Activated T-cell treated with anti-CD3 and anti-CD28 coated beads, Interleukin-2, amount 50 U/mL, for 24 hours (primary cell): ENCODE results near the gene CTBP2.

ENCODE experiments used
- DNase-seq: peaks from one replicate; pipeline ENCODE4 v3.0.0-alpha.2; 2020
- H3K27ac Mint-ChIP-seq: 2 replicates; pipeline ENCODE4 v1.8.0; 2020; ENCODE audit warnings: mild to moderate bottlenecking, mixed read lengths
- H3K27me3 Mint-ChIP-seq: 2 replicates; pipeline ENCODE4 v1.8.0; 2020; ENCODE audit warnings: mixed read lengths
- H3K36me3 Mint-ChIP-seq: 2 replicates; pipeline ENCODE4 v1.8.0; 2020; ENCODE audit warnings: low read depth, mixed read lengths
- H3K4me1 Mint-ChIP-seq: 2 replicates; pipeline ENCODE4 v1.8.0; 2020; ENCODE audit warnings: low read depth, mixed read lengths
- H3K4me3 Mint-ChIP-seq: 2 replicates; pipeline ENCODE4 v1.8.0; 2020; ENCODE audit warnings: mild to moderate bottlenecking, moderate library complexity, mixed read lengths
- H3K9me3 Mint-ChIP-seq: 2 replicates; pipeline ENCODE4 v1.8.0; 2020; ENCODE audit warnings: mixed read lengths

Gene CTBP2

DNA sequence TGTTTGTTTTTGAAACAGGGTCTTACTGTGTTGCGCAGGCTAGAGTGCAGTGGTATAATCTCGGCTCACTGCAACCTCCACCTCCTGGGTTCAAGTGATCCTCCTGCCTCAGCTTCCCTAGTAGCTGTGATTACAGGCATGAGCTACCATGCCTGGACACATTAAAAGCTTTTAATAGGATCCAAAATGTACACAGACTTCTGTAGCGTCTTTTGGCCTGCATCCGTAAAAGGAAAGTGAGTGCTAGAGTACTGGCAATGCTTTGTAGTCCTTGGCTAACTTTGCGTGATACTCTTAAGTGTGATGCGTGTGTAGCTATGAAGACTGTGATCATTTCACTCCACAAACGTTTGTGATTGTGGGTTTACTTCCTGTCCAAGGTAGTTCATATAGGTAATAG is 205.1 kb downstream of the CTBP2 start:
- H3K4me1 Mint-ChIP-seq = peaks cover 47% of the 10 kb centered on the region
- no peaks in the 10 kb centered on the region for H3K27me3 Mint-ChIP-seq
- no peak for DNase-seq
- H3K4me3 Mint-ChIP-seq = no peak overlapping the region
- H3K27ac Mint-ChIP-seq = peak overlapping the region; percentile 26
- H3K9me3 Mint-ChIP-seq = no peaks in the 10 kb centered on the region
- peaks cover 42% of the 10 kb centered on the region for H3K36me3 Mint-ChIP-seq

DNA sequence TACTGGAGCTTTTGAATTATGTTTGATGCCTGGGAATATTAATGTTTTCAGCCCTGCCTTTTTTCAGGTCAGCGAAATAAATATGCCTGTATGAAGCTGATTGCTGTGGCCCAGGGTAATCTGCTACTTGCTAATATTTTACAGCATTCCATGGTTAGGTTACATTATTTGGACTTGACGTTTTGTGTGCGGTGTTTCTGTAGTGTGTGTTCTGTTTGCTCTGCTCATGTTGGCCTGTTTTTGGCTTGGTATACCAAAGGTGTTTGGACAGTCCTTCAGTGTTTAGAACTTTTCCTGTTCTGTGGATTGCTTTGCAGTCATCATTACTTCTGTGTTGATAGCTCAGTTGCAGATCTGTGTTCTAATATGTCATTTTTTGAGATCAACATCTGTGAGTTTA is 206.9 kb downstream of the CTBP2 start:
- no peak for DNase-seq
- H3K9me3 Mint-ChIP-seq = no peaks in the 10 kb centered on the region
- peaks cover 34% of the 10 kb centered on the region for H3K4me1 Mint-ChIP-seq
- H3K4me3 Mint-ChIP-seq = no peak overlapping the region
- no peaks in the 10 kb centered on the region for H3K27me3 Mint-ChIP-seq
- no peak overlapping the region for H3K27ac Mint-ChIP-seq
- peaks cover 45% of the 10 kb centered on the region for H3K36me3 Mint-ChIP-seq

DNA sequence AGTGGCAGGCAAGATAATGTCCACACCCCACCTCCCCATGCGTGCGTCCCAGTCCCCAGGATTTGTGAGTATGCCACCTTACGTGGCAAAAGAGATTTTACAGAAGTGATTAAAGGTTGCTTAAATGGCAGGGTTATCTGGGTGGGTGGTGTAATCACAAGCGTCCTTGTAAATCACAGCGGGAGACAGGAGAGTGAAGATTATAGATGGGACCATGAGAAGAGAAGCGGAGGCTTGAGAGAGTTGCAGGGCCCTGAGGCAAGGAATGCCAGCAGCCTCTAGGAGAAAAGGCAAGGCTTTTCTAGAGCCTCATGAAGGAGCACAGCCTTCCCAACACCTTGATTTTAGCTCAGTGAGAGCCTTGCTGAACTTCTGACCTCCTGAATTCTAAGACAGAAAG is 208.2 kb downstream of the CTBP2 start:
- H3K4me3 Mint-ChIP-seq = no peak overlapping the region
- H3K9me3 Mint-ChIP-seq = no peaks in the 10 kb centered on the region
- no peak overlapping the region for H3K27ac Mint-ChIP-seq
- peaks cover 35% of the 10 kb centered on the region for H3K4me1 Mint-ChIP-seq
- H3K36me3 Mint-ChIP-seq = peaks cover 49% of the 10 kb centered on the region
- no peak for DNase-seq
- no peaks in the 10 kb centered on the region for H3K27me3 Mint-ChIP-seq

DNA sequence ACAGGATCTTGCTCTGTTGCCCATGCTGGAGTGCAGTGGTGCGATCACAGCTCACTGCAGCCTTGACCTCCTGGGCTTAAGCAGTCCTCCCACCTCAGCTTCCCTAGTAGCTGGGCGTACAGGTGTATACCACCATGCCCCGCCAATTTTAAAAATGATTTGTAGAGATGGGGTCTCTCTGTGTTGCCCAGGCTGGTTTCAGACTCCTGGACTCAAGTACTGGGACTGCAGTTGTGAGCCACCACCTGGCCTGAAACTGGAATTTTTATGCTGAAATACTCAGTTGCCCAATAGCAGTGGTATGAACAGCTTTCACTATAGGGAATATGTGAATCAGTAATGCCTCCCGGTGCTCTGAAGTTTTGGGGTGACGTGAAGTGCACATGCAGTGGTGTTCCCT is 210.8 kb downstream of the CTBP2 start:
- Mint-ChIP-seq H3K27ac (no peak overlapping the region), H3K9me3 (no peaks in the 10 kb centered on the region), H3K4me3 (no peak overlapping the region), H3K4me1 (peaks cover 39% of the 10 kb centered on the region), H3K27me3 (no peaks in the 10 kb centered on the region), H3K36me3 (peaks cover 62% of the 10 kb centered on the region)
- no peak for DNase-seq

DNA sequence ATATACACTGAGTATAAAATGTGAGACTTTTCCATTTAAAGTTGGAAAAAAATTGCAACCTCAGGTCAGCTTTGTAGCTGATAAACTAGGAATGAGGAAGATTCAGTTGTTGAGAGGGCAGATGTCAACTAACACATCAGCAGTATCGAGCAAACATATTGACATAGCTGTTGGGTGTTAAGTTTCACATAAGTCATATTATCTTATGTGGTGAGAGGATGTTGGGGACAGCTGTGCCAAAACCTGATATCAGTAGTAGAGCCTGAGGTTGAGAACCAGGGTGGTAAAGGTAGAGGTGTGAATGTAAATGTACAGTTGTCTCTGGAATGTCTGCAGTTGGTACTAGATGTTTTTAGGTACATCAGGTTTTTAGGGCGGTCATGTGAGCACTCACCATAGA is 213.4 kb downstream of the CTBP2 start:
- Mint-ChIP-seq H3K36me3 (peaks cover 72% of the 10 kb centered on the region), H3K4me3 (no peak overlapping the region), H3K4me1 (peaks cover 52% of the 10 kb centered on the region), H3K27me3 (no peaks in the 10 kb centered on the region), H3K9me3 (no peaks in the 10 kb centered on the region), H3K27ac (no peak overlapping the region)
- DNase-seq = no peak

DNA sequence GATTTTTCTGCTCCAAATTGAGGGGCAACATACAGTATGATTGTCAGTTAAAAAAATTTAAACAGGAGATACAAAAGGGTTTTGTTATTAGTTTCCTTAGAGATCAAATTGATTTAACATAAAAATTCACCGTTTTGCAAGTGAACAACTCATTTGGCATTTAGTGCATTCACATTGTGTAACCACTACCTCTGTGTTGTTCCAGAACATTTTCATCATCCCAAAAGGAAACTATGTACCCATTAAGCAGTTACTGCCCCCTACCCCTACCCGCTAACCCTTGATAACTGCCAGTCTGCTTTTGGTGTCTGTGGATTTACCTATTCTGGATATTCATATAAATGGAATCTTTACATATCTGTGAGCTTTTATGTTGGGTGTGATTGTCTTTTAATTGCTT is 215.4 kb downstream of the CTBP2 start:
- Mint-ChIP-seq H3K4me1 (peaks cover 61% of the 10 kb centered on the region), H3K36me3 (peaks cover 68% of the 10 kb centered on the region), H3K4me3 (no peak overlapping the region), H3K27me3 (no peaks in the 10 kb centered on the region), H3K27ac (no peak overlapping the region), H3K9me3 (no peaks in the 10 kb centered on the region)
- DNase-seq = no peak

DNA sequence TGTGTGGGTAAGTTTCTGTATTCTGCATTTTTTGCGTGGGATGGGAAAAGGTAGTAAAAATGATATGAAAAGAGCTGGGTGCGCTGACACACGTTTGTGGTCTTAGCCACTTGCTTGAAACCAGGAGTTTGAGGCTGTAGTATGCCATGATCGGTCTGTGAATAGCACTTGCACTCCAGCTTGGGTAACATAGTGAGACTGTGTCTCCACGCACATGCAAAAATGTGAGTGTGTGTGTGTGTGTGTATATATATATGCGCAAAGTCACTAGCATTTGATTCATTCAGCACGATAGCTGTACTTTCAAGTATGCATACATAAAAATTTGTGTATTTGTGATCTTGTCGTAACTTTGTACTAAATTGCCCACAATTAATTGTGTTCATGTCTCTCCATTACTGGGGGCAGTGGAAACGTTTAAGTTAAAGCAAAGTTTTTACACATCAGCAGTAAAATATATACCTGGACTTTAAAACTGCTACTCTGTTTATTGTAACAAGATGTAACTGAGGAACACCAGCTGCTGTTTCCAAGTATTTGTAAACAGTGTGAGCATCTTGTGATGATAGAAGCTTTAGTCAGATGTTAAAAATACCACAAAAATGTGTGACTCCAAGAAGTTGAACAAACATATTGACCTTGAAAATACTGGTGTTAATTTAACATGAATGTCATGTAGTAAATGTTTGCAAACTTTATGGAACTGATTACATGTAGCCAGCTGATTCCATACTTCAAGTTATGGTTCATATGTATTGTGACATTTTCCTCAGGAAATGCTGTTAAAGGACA is 216.9 kb downstream of the CTBP2 start:
- peak overlapping the region; percentile 16 for H3K27ac Mint-ChIP-seq
- H3K4me1 Mint-ChIP-seq = peaks cover 60% of the 10 kb centered on the region
- peaks cover 57% of the 10 kb centered on the region for H3K36me3 Mint-ChIP-seq
- H3K4me3 Mint-ChIP-seq = no peak overlapping the region
- H3K9me3 Mint-ChIP-seq = no peaks in the 10 kb centered on the region
- no peaks in the 10 kb centered on the region for H3K27me3 Mint-ChIP-seq
- no peak for DNase-seq

DNA sequence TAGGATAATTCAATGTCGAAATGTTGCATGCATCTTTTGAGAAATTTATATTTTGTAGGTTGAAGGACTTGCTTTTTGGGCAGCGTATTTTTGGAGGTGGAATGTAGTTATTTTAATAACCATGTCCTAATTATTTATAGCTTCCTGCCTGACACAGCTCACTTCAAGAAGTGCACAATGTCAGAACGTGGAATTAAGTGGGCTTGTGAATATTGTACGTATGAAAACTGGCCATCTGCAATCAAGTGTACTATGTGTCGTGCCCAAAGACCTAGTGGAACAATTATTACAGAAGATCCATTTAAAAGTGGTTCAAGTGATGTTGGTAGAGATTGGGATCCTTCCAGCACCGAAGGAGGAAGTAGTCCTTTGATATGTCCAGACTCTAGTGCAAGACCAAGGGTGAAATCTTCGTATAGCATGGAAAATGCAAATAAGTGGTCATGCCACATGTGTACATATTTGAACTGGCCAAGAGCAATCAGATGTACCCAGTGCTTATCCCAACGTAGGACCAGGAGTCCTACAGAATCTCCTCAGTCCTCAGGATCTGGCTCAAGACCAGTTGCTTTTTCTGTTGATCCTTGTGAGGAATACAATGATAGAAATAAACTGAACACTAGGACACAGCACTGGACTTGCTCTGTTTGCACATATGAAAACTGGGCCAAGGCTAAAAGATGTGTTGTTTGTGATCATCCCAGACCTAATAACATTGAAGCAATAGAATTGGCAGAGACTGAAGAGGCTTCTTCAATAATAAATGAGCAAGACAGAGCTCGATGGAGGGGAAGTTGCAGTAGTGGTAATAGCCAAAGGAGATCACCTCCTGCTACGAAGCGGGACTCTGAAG is 217.8 kb downstream of the CTBP2 start:
- peaks cover 60% of the 10 kb centered on the region for H3K4me1 Mint-ChIP-seq
- DNase-seq = no peak
- H3K36me3 Mint-ChIP-seq = peaks cover 49% of the 10 kb centered on the region
- peak overlapping the region; percentile 16 for H3K27ac Mint-ChIP-seq
- H3K9me3 Mint-ChIP-seq = no peaks in the 10 kb centered on the region
- H3K27me3 Mint-ChIP-seq = no peaks in the 10 kb centered on the region
- no peak overlapping the region for H3K4me3 Mint-ChIP-seq

DNA sequence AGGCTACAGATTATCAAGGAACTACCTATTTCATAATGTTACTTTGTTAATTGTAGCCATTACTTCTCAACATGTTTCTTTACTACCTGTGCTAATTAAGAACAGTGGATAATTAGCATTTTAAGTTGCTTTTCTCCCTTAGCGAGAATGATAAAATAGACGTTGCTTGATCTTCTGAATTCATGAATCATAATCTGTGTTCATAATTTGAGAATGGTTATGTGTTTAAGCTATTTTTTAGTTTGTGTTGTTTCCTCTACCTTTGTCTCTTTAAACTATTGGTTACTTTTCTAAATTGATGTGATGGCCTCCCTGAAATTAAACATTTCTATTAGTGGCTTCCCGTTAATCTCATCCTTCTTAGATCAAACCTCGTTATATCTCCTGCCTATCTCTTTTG is 218.5 kb downstream of the CTBP2 start, which contains the start of gene ZRANB1:
TSS of gene ZRANB1 (plus strand) at position 301 of the 400 bp plus-strand sequence. CDS start 371 bp downstream, outside the sequence.
- H3K9me3 Mint-ChIP-seq = no peaks in the 10 kb centered on the region
- peaks cover 53% of the 10 kb centered on the region for H3K4me1 Mint-ChIP-seq
- H3K4me3 Mint-ChIP-seq = no peak within 1 kb of the TSS
- no peak for DNase-seq
- H3K27ac Mint-ChIP-seq = peak within 1 kb of the TSS; percentile 16
- H3K27me3 Mint-ChIP-seq = no peaks in the 10 kb centered on the region
- peaks cover 43% of the 10 kb centered on the region for H3K36me3 Mint-ChIP-seq

DNA sequence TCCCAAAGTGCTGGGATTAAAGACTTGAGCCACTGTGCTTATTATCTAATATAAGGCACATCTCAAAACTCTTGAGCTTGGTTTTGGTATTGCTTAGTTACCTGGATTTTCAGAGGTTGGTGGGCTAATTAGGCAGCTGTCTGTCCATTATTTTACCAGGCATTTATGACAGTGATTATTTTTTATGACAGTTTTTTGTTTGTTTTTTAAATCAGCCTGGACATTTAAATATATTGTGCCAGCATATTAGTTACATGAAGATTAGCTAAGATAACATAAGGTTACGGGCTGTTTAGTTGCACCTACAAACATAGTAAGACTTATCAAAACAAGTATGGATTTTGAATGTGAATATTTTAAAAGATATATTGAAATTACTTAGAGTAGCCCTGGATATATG is 221.1 kb downstream of the CTBP2 start:
- DNase-seq = no peak

DNA sequence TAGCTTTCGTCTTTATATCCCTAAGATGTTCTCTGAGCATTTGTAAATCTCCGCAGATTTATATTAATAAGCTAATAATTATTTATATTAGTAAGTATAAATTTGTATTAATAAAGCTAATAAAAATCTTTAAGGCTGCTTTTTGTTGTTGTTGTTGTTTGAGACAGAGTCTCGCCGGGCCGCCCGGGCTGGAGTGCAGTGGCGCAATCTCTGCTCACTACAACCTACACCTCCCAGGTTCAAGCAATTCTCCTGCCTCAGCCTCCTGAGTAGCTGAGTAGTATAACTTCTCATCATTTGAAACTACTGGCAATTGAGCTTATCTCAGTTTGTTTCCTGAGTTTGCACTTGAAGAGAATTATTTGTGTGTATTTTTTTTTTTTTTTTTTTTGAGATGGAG is 223.6 kb downstream of the CTBP2 start:
- DNase-seq = no peak
- Mint-ChIP-seq H3K4me3 (no peak overlapping the region), H3K4me1 (peaks cover 52% of the 10 kb centered on the region), H3K36me3 (peaks cover 12% of the 10 kb centered on the region), H3K27ac (no peak overlapping the region), H3K27me3 (no peaks in the 10 kb centered on the region), H3K9me3 (no peaks in the 10 kb centered on the region)

More for the DNA sequence above, 221.1 kb downstream of the CTBP2 start:
- H3K4me3 Mint-ChIP-seq = no peak overlapping the region
- no peak overlapping the region for H3K27ac Mint-ChIP-seq
- no peaks in the 10 kb centered on the region for H3K27me3 Mint-ChIP-seq
- peaks cover 23% of the 10 kb centered on the region for H3K36me3 Mint-ChIP-seq
- no peaks in the 10 kb centered on the region for H3K9me3 Mint-ChIP-seq
- H3K4me1 Mint-ChIP-seq = peaks cover 61% of the 10 kb centered on the region

DNA sequence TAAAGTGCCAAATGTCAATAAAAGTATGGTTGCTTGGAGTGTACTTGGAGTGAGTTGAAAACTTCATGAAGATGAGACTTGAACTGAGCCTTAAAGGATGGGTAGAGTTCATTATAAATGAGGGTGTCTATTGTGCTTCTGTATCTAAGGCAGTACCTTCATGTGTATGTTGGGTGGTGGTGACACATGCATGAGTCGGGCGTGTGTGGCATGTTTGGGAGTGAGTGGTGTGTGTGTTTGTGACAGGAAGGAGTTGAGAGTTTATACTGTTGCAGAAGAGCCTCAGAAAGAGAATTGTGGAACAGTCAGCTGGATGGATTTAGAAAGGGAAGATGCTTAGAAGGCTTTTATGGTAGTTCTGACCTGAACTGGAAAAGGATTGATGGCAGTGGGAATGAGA is 224.4 kb downstream of the CTBP2 start:
- no peak for DNase-seq
- peaks cover 50% of the 10 kb centered on the region for H3K4me1 Mint-ChIP-seq
- H3K9me3 Mint-ChIP-seq = no peaks in the 10 kb centered on the region
- H3K36me3 Mint-ChIP-seq = peaks cover 15% of the 10 kb centered on the region
- peak overlapping the region; percentile 3 for H3K27ac Mint-ChIP-seq
- no peaks in the 10 kb centered on the region for H3K27me3 Mint-ChIP-seq
- H3K4me3 Mint-ChIP-seq = no peak overlapping the region
